Measurements from ENCODE around the gene NHLH1. TPM values are rescaled to one million over a fixed set of nuclear protein-coding genes. Genes with fewer than 3 reads are reported as not detected.

Gene NHLH1
- total RNA-seq, 3 donors from 2014 or later (not counting 1 experiment from before 2014, with no cell fraction given), result 0.13 to 0.16 TPM; not detected in 1

DNA sequence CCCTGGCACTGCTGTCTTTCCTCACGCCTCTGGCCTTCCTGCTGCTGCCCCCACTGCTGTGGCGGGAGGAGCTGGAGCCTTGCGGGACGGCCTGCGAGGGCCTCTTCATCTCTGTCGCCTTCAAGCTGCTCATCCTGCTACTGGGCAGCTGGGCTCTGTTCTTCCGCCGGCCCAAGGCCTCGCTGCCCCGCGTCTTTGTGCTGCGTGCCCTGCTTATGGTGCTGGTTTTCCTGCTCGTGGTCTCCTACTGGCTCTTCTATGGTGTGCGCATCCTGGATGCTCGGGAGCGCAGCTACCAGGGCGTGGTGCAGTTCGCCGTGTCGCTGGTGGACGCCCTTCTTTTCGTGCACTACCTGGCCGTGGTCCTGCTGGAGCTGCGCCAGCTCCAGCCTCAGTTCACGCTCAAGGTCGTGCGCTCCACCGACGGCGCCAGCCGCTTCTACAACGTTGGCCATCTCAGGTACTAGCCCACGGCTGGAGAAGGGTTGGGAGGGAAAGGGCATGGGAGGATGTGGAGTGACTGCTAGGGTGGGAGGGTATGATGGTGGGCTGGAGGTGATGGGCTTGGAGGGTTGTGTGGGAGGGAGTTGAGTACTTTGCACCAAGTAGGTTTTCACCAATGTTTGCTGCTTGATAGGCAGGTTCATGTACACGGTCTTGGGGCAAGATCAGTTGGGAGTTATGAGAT is 52.4 kb downstream of the NHLH1 start:
- H3K36me3 Mint-ChIP-seq, result no peaks in the 10 kb centered on the region
- 94% methylated on average over 34 of the region's 34 CpGs for WGBS (ENCODE audit: insufficient coverage)
- Histone ChIP-seq H3K27ac (ENCODE audit: low read length) (no peak overlapping the region), H3K4me1 (ENCODE audit: control insufficient read depth, insufficient read depth, low read length) (no peaks in the 10 kb centered on the region), H3K4me3 (ENCODE audit: low read length) (no peak overlapping the region), H3K27me3 (ENCODE audit: control insufficient read depth, insufficient read depth, low read length) (no peaks in the 10 kb centered on the region), H3K36me3 (ENCODE audit: control insufficient read depth, insufficient read depth, low read length) (no peaks in the 10 kb centered on the region), H3K9me3 (ENCODE audit: control insufficient read depth, insufficient read depth, low read length) (no peaks in the 10 kb centered on the region)
- no peak overlapping the region for H3K4me3 Mint-ChIP-seq
- H3K27me3 Mint-ChIP-seq (ENCODE audit: low read depth in 2 of 2), result peaks cover 0 to 3% of the 10 kb centered on the region in 2 donors
- intact Hi-C loops (cut with micrococcal nuclease), result no loop called here
- H3K4me1 Mint-ChIP-seq, result no peaks in the 10 kb centered on the region
- DNase-seq (no peak), ATAC-seq (no peak)
- TF ChIP-seq, protein P1, sequence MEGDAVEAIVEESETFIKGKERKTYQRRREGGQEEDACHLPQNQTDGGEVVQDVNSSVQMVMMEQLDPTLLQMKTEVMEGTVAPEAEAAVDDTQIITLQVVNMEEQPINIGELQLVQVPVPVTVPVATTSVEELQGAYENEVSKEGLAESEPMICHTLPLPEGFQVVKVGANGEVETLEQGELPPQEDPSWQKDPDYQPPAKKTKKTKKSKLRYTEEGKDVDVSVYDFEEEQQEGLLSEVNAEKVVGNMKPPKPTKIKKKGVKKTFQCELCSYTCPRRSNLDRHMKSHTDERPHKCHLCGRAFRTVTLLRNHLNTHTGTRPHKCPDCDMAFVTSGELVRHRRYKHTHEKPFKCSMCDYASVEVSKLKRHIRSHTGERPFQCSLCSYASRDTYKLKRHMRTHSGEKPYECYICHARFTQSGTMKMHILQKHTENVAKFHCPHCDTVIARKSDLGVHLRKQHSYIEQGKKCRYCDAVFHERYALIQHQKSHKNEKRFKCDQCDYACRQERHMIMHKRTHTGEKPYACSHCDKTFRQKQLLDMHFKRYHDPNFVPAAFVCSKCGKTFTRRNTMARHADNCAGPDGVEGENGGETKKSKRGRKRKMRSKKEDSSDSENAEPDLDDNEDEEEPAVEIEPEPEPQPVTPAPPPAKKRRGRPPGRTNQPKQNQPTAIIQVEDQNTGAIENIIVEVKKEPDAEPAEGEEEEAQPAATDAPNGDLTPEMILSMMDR (IDR thresholded peaks at IDR 0.05), result no peak
- no peak overlapping the region for H3K27ac Mint-ChIP-seq
- no peaks in the 10 kb centered on the region for H3K9me3 Mint-ChIP-seq

DNA sequence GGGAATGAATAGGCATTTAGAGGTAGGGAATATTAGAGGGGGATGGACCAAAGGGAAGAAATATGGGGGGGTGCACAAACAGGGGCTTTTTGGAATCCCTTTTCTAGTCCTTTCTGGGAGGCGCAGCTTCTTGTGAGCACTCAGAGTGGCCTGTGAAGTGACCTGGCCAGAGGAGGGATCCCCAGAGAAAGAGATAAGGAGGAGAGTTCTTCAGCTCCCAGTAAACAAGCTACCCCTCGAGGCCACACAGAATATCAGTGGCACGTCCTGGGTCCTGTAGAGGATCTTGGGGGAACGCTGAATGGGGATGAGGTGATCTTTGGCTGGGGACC is 52.9 kb downstream of the NHLH1 start:
- Mint-ChIP-seq H3K36me3 (no peaks in the 10 kb centered on the region), H3K9me3 (no peaks in the 10 kb centered on the region), H3K27me3 (ENCODE audit: low read depth in 2 of 2) (peaks cover 0 to 3% of the 10 kb centered on the region in 2 donors), H3K4me1 (no peaks in the 10 kb centered on the region), H3K27ac (no peak overlapping the region), H3K4me3 (no peak overlapping the region)
- DNase-seq (no peak), ATAC-seq (no peak)
- no peak overlapping the region for H3K4me3 ChIP-seq (ENCODE audit: low read length)
- no peaks in the 10 kb centered on the region for H3K9me3 ChIP-seq (ENCODE audit: control insufficient read depth, insufficient read depth, low read length)
- no peaks in the 10 kb centered on the region for H3K4me1 ChIP-seq (ENCODE audit: control insufficient read depth, insufficient read depth, low read length)
- no peaks in the 10 kb centered on the region for H3K36me3 ChIP-seq (ENCODE audit: control insufficient read depth, insufficient read depth, low read length)
- H3K27me3 ChIP-seq (ENCODE audit: control insufficient read depth, insufficient read depth, low read length), result no peaks in the 10 kb centered on the region
- intact Hi-C loops (cut with micrococcal nuclease), result no loop called here
- H3K27ac ChIP-seq (ENCODE audit: low read length), result no peak overlapping the region
- TF ChIP-seq, protein P1 (IDR thresholded peaks at IDR 0.05), result no peak
- 92% methylated on average over 4 of the region's 4 CpGs for WGBS (ENCODE audit: insufficient coverage)

- H3K4me1 ChIP-seq (ENCODE audit: control insufficient read depth, insufficient read depth, low read length), result no peaks in the 10 kb centered on the region
- no peaks in the 10 kb centered on the region for H3K27me3 ChIP-seq (ENCODE audit: control insufficient read depth, insufficient read depth, low read length)
- no peaks in the 10 kb centered on the region for H3K9me3 ChIP-seq (ENCODE audit: control insufficient read depth, insufficient read depth, low read length)
- Mint-ChIP-seq H3K27ac (no peak overlapping the region), H3K27me3 (ENCODE audit: low read depth in 2 of 2) (peaks cover 0 to 3% of the 10 kb centered on the region in 2 donors), H3K36me3 (no peaks in the 10 kb centered on the region), H3K9me3 (no peaks in the 10 kb centered on the region), H3K4me3 (no peak overlapping the region), H3K4me1 (no peaks in the 10 kb centered on the region)
- no peak for DNase-seq
- 98% methylated on average over 6 of the region's 7 CpGs for WGBS (ENCODE audit: insufficient coverage)
- H3K4me3 ChIP-seq (ENCODE audit: low read length), result no peak overlapping the region
- TF ChIP-seq, protein P1 (IDR thresholded peaks at IDR 0.05), result no peak
- no peak for ATAC-seq
- no peaks in the 10 kb centered on the region for H3K36me3 ChIP-seq (ENCODE audit: control insufficient read depth, insufficient read depth, low read length)
- H3K27ac ChIP-seq (ENCODE audit: low read length), result no peak overlapping the region
- intact Hi-C loops (cut with micrococcal nuclease), result no loop called here
Observed at GRCh38 chr1:160420881-160421842, 54.3 kb downstream of the NHLH1 start.
